IMR-90 (cell line): ENCODE data around the gene HEBP1. TPM values are rescaled to one million over a fixed set of nuclear protein-coding genes. Genes with fewer than 3 reads are reported as not detected.
A peak's percentile ranks its signal among the peaks of the same experiment; 100 is the strongest.

Experiments
- ATAC-seq: fragments of 200-7000 bp; cut with Tn5 transposase; 2 replicates; pipeline ENCODE4 v1.9.1; 2020; ENCODE audit warnings: low read depth, mild to moderate bottlenecking, moderate library complexity
- BruUV-seq: library from RNA; stranded (reverse); fragments of 400-500 nt; replicated peaks from 2 replicates; lab custom pipeline; 2021; lab: Mats Ljungman, UMichigan
- CTCF ChIA-PET: fragments of 300-600 bp; formaldehyde crosslinking; extraction: SDS; loops from one replicate; lab custom pipeline; 2021; ENCODE audit warnings: antibody characterized with exemption; lab: Yijun Ruan, JAX
- POLR2A ChIA-PET: fragments of 300-600 bp; sonication (Branson Sonifier 250); formaldehyde crosslinking; loops from one replicate; lab custom pipeline; 2022; ENCODE audit warnings: antibody characterized with exemption; ENCODE audit not compliant: unreplicated experiment; lab: Charles Lee
- DNase-seq: peaks from one replicate; pipeline ENCODE4 v3.0.0; 2013
- H2AFZ ChIP-seq: replicated peaks from 2 replicates; pipeline ENCODE3; 2013; ENCODE audit warnings: low read length, mild to moderate bottlenecking; ENCODE audit not compliant: poor library complexity
- H2AK5ac ChIP-seq: 2 replicates; pipeline ENCODE4 v1.6.1; 2013; ENCODE audit warnings: low read depth, low read length, inconsistent platforms
- H2AK9ac ChIP-seq: replicated peaks from 2 replicates; pipeline ENCODE3; 2013; ENCODE audit warnings: mild to moderate bottlenecking, low read depth, low read length, moderate library complexity; ENCODE audit not compliant: poor library complexity
- H2BK120ac ChIP-seq: 2 replicates; pipeline ENCODE4 v1.6.1; 2013; ENCODE audit warnings: low read depth, low read length, inconsistent platforms
- H2BK15ac ChIP-seq: 3 replicates; pipeline ENCODE4 v1.6.1; 2013; ENCODE audit warnings: low read depth, low read length, inconsistent platforms
- H2BK20ac ChIP-seq: 2 replicates; pipeline ENCODE4 v1.6.1; 2013; ENCODE audit warnings: low read depth, mild to moderate bottlenecking, inconsistent platforms, low read length, moderate library complexity
- H2BK5ac ChIP-seq: 2 replicates; pipeline ENCODE4 v1.6.1; 2013; ENCODE audit warnings: mild to moderate bottlenecking, low read depth, low read length, inconsistent platforms; ENCODE audit not compliant: poor library complexity, severe bottlenecking
- H3K14ac ChIP-seq: replicated peaks from 2 replicates; pipeline ENCODE4 v1.6.1; 2013; ENCODE audit warnings: low read depth, low read length, inconsistent platforms
- H3K18ac ChIP-seq: 2 replicates; pipeline ENCODE4 v1.6.1; 2013; ENCODE audit warnings: low read depth, low read length, control low read depth
- H3K23ac ChIP-seq: 2 replicates; pipeline ENCODE4 v1.6.1; 2013; ENCODE audit warnings: low read depth, low read length, inconsistent platforms
- H3K27ac ChIP-seq: 2 replicates; pipeline ENCODE4 v1.5.1; 2013; ENCODE audit warnings: mild to moderate bottlenecking, control low read depth, low read length; ENCODE audit not compliant: insufficient read depth
- H3K27me3 ChIP-seq: 2 replicates; pipeline ENCODE4 v1.6.1; 2013; ENCODE audit warnings: low read length; ENCODE audit not compliant: control insufficient read depth, insufficient read depth
- H3K36me3 ChIP-seq: 2 replicates; pipeline ENCODE4 v1.6.1; 2013; ENCODE audit warnings: low read length, mixed read lengths; ENCODE audit not compliant: control insufficient read depth, insufficient read depth
- H3K4ac ChIP-seq: 2 replicates; pipeline ENCODE4 v1.6.1; 2013; ENCODE audit warnings: low read depth, low read length, inconsistent platforms
- H3K4me1 ChIP-seq: 2 replicates; pipeline ENCODE4 v1.6.1; 2013; ENCODE audit warnings: low read length, mixed read lengths; ENCODE audit not compliant: control insufficient read depth, insufficient read depth
- H3K4me2 ChIP-seq: 2 replicates; pipeline ENCODE4 v1.6.1; 2013; ENCODE audit warnings: low read depth, mild to moderate bottlenecking, control low read depth, low read length, moderate library complexity
- H3K4me3 ChIP-seq: 2 replicates; pipeline ENCODE4 v1.5.1; 2013; ENCODE audit warnings: low read depth, mild to moderate bottlenecking, control low read depth, low read length, moderate library complexity; ENCODE audit not compliant: insufficient read depth
- H3K56ac ChIP-seq: 2 replicates; pipeline ENCODE4 v1.6.1; 2013; ENCODE audit warnings: low read length, inconsistent platforms; ENCODE audit not compliant: insufficient read depth; ENCODE audit errors: extremely low read depth
- H3K79me1 ChIP-seq, 2 experiments: 2 replicates each; pipeline ENCODE4 v1.6.1; 2013; ENCODE audit warnings: low read length in 2 of 2, inconsistent platforms in 1 of 2, low read depth in 1 of 2
- H3K9ac ChIP-seq: 2 replicates; pipeline ENCODE4 v1.6.1; 2013; ENCODE audit warnings: low read depth, low read length, control low read depth
- H3K9me1 ChIP-seq: 2 replicates; pipeline ENCODE4 v1.6.1; 2013; ENCODE audit warnings: low read length, inconsistent platforms; ENCODE audit not compliant: insufficient read depth
- H3K9me3 ChIP-seq: 2 replicates; pipeline ENCODE4 v1.6.1; 2013; ENCODE audit warnings: low read length; ENCODE audit not compliant: control insufficient read depth, insufficient read depth
- H4K20me1 ChIP-seq: 2 replicates; pipeline ENCODE4 v1.6.1; 2013; ENCODE audit warnings: low read length, inconsistent platforms; ENCODE audit not compliant: insufficient read depth
- H4K5ac ChIP-seq: 2 replicates; pipeline ENCODE4 v1.6.1; 2013; ENCODE audit warnings: mild to moderate bottlenecking, low read depth, low read length, control low read depth
- H4K8ac ChIP-seq, 2 experiments: 2 replicates each; pipeline ENCODE4 v1.6.1; 2013; ENCODE audit warnings: low read depth in 2 of 2, low read length in 2 of 2, control low read depth in 1 of 2, inconsistent platforms in 1 of 2
- H4K91ac ChIP-seq: 2 replicates; pipeline ENCODE4 v1.6.1; 2013; ENCODE audit warnings: low read depth, low read length, inconsistent platforms; ENCODE audit not compliant: insufficient read depth
- BHLHE40 ChIP-seq: fragments of 150-350 bp; IDR thresholded peaks from 2 replicates; pipeline ENCODE4 v1.6.1; 2016; ENCODE audit warnings: mild to moderate bottlenecking, low read depth, low read length
- CEBPB ChIP-seq: IDR thresholded peaks from 2 replicates; pipeline ENCODE4 v1.6.1; 2012; ENCODE audit warnings: low read depth, low read length, improper control_type of control experiment
- CHD1 ChIP-seq: IDR thresholded peaks from 2 replicates; pipeline ENCODE4 v1.6.1; 2012; ENCODE audit warnings: low read depth, low read length, improper control_type of control experiment
- MAFK ChIP-seq: IDR thresholded peaks from 2 replicates; pipeline ENCODE4 v1.6.1; 2012; ENCODE audit warnings: low read depth, low read length, improper control_type of control experiment
- MXI1 ChIP-seq: IDR thresholded peaks from 2 replicates; pipeline ENCODE4 v1.6.1; 2012; ENCODE audit warnings: low read depth, mild to moderate bottlenecking, low read length, moderate library complexity, borderline replicate concordance
- POLR2A ChIP-seq: IDR thresholded peaks from 2 replicates; pipeline ENCODE4 v1.6.1; 2012; ENCODE audit warnings: mild to moderate bottlenecking, low read depth, low read length
- RCOR1 ChIP-seq: IDR thresholded peaks from 2 replicates; pipeline ENCODE4 v1.6.1; 2012; ENCODE audit warnings: mild to moderate bottlenecking, low read length, improper control_type of control experiment; ENCODE audit not compliant: insufficient replicate concordance
- WGBS, 2 experiments: methylation state at CpG; one replicate each; pipeline versions ENCODE4 v1.1.5 to v1.1.7; 2013; ENCODE audit warnings: missing lambda C conversion rate in 2 of 2; ENCODE audit not compliant: insufficient read length in 1 of 2; ENCODE audit errors: extremely low coverage in 2 of 2; 5-methylcytosine and 5-hydroxymethylcytosine counted together
- dilution Hi-C: fragments of 300-500 bp; cut with HindIII; formaldehyde crosslinking; loops from one replicate; pipeline ENCODE4 v1.14.3; 2018; ENCODE audit warnings: low sequenced_read_pairs; ENCODE audit not compliant: unreplicated experiment
- in situ Hi-C: fragments of 300-500 bp; cut with MboI; formaldehyde crosslinking; loops from 3 replicates; pipeline ENCODE4 v1.14.3; 2019; ENCODE audit warnings: low sequenced_read_pairs, inconsistent platforms, mixed read lengths
- intact Hi-C: fragments of 100-400 bp; cut with micrococcal nuclease; formaldehyde crosslinking; loops from 2 replicates; pipeline ENCODE4 v1.10.0; 2022
- polyA plus RNA-seq, 3 experiments: library from polyadenylated mRNA; depleted of rRNA; stranded (reverse); fragments of >200 nt; gene quantifications; 2 replicates each; pipeline ENCODE4 v1.2.3, GENCODE V29; 2012; ENCODE audit warnings: low replicate concordance in 1 of 3
- total RNA-seq: library from RNA; depleted of rRNA; stranded (reverse); fragments of >200 nt; gene quantifications from 2 replicates; pipeline ENCODE4 v1.2.3, GENCODE V29; 2012

HEBP1 gene
- total and polyA plus RNA-seq, 2 of the 4 experiments (the other 2 are of a cell fraction), result 18.8 to 49.2 TPM

- no peak overlapping the region for H3K23ac ChIP-seq
- no peak overlapping the region for H4K5ac ChIP-seq
- H3K4ac ChIP-seq, result no peak overlapping the region
- no peak overlapping the region for H3K56ac ChIP-seq
- CTCF ChIA-PET, result no interaction called here
- no peak overlapping the region for H3K9ac ChIP-seq
- WGBS, 2 experiments, result no CpG with 5 or more reads among the region's 4 CpGs
- no peak overlapping the region for H2BK20ac ChIP-seq
- H3K79me1 ChIP-seq, result no peaks in the 10 kb centered on the region
- TF ChIP-seq CHD1 (no peak), CEBPB (no peak), MXI1 (no peak), BHLHE40 (no peak), RCOR1 (no peak), MAFK (0 out of 2 replicates have a peak, but pooled peaks have one; percentile 25), POLR2A (no peak)
- H2AK5ac ChIP-seq, result no peak overlapping the region
- H3K9me3 ChIP-seq, result no peaks in the 10 kb centered on the region
- no TSS peak for BruUV-seq
- 0 out of 2 replicates have a peak, but pooled peaks cover 5% of the 10 kb centered on the region for H3K9me1 ChIP-seq
- intact Hi-C loops, result no loop called here
- no peak overlapping the region for H2BK15ac ChIP-seq
- no peak overlapping the region for H4K91ac ChIP-seq
- no peak overlapping the region for H2AK9ac ChIP-seq
- H3K14ac ChIP-seq, result no peak overlapping the region
- DNase-seq, result peak; percentile 55
- H3K4me3 ChIP-seq, result no peak overlapping the region
- in situ Hi-C loops, result no loop called here
- no peak overlapping the region for H2BK5ac ChIP-seq
- H3K27ac ChIP-seq, result no peak overlapping the region
- no peaks in the 10 kb centered on the region for H3K27me3 ChIP-seq
- H4K8ac ChIP-seq, result no peak overlapping the region
- H2AFZ ChIP-seq, result no peak overlapping the region
- no peak for ATAC-seq
- H3K36me3 ChIP-seq, result peaks cover 2% of the 10 kb centered on the region
- dilution Hi-C loops, result no loop called here
- no peaks in the 10 kb centered on the region for H3K4me1 ChIP-seq
- POLR2A ChIA-PET, result no interaction called here
- H3K4me2 ChIP-seq, result no peak overlapping the region
- no peak overlapping the region for H3K18ac ChIP-seq
- no peaks in the 10 kb centered on the region for H4K20me1 ChIP-seq
- H2BK120ac ChIP-seq, result no peak overlapping the region
Observed at GRCh38 chr12:12954356-12954755, 45.7 kb downstream of the HEBP1 start.
